ENCODE results near the gene LPCAT2.

- TF ChIP-seq, protein P1, sequence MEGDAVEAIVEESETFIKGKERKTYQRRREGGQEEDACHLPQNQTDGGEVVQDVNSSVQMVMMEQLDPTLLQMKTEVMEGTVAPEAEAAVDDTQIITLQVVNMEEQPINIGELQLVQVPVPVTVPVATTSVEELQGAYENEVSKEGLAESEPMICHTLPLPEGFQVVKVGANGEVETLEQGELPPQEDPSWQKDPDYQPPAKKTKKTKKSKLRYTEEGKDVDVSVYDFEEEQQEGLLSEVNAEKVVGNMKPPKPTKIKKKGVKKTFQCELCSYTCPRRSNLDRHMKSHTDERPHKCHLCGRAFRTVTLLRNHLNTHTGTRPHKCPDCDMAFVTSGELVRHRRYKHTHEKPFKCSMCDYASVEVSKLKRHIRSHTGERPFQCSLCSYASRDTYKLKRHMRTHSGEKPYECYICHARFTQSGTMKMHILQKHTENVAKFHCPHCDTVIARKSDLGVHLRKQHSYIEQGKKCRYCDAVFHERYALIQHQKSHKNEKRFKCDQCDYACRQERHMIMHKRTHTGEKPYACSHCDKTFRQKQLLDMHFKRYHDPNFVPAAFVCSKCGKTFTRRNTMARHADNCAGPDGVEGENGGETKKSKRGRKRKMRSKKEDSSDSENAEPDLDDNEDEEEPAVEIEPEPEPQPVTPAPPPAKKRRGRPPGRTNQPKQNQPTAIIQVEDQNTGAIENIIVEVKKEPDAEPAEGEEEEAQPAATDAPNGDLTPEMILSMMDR (IDR thresholded peaks at IDR 0.05; ENCODE audit: poor library complexity, severe bottlenecking) = no peak
- TF ChIP-seq EP300 (conservative IDR thresholded peaks at IDR 0.05; ENCODE audit: poor library complexity, severe bottlenecking) (no peak), MXI1 (conservative IDR thresholded peaks at IDR 0.05; ENCODE audit: poor library complexity, severe bottlenecking) (no peak), RAD21 (conservative IDR thresholded peaks at IDR 0.05) (no peak), SMC3 (conservative IDR thresholded peaks at IDR 0.05; ENCODE audit: poor library complexity) (no peak)
Measured at GRCh38 chr16:55470533-55471371, 38.1 kb upstream of the LPCAT2 start.

All from neural cell (in vitro differentiated cells).